ENCODE results near the gene STK32B.

DNA sequence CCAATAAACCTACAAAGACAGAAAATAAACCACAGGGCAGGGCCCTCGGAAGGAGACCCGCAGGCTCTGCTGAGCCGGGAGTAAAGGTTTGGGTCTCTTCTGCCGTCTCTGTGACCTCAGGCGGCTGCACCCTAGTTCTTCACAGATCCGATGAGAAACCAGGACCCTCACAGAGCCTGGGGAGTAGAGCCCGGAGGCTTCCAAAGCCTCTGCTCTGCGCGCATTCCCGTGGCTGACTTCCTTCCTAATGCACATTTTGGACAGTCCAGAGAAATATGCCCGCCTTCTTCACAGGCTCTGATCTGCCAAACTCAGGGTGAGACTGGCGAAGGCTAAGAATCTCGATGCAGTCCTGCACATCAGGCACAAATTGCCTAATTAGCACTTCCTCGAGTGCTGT is 411.6 kb downstream of the STK32B start:
- no peak for TF ChIP-seq MXI1 (IDR thresholded peaks at IDR 0.05; ENCODE audit: borderline replicate concordance, low read depth, low read length)
- TF ChIP-seq, protein P1, sequence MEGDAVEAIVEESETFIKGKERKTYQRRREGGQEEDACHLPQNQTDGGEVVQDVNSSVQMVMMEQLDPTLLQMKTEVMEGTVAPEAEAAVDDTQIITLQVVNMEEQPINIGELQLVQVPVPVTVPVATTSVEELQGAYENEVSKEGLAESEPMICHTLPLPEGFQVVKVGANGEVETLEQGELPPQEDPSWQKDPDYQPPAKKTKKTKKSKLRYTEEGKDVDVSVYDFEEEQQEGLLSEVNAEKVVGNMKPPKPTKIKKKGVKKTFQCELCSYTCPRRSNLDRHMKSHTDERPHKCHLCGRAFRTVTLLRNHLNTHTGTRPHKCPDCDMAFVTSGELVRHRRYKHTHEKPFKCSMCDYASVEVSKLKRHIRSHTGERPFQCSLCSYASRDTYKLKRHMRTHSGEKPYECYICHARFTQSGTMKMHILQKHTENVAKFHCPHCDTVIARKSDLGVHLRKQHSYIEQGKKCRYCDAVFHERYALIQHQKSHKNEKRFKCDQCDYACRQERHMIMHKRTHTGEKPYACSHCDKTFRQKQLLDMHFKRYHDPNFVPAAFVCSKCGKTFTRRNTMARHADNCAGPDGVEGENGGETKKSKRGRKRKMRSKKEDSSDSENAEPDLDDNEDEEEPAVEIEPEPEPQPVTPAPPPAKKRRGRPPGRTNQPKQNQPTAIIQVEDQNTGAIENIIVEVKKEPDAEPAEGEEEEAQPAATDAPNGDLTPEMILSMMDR (conservative IDR thresholded peaks at IDR 0.05; ENCODE audit: low read depth, low read length) = no peak
- TF ChIP-seq POLR2A (IDR thresholded peaks at IDR 0.05; ENCODE audit: low read depth, low read length) = no peak
- no peak for TF ChIP-seq FOS (IDR thresholded peaks at IDR 0.05; ENCODE audit: low read depth, low read length)
- TF ChIP-seq, protein P2, sequence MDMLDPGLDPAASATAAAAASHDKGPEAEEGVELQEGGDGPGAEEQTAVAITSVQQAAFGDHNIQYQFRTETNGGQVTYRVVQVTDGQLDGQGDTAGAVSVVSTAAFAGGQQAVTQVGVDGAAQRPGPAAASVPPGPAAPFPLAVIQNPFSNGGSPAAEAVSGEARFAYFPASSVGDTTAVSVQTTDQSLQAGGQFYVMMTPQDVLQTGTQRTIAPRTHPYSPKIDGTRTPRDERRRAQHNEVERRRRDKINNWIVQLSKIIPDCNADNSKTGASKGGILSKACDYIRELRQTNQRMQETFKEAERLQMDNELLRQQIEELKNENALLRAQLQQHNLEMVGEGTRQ (IDR thresholded peaks at IDR 0.05; ENCODE audit: low read depth, low read length) = no peak
- no peak for TF ChIP-seq RFX5 (IDR thresholded peaks at IDR 0.05; ENCODE audit: low read depth, low read length)
- TF ChIP-seq SMC3 (IDR thresholded peaks at IDR 0.05; ENCODE audit: low read depth, low read length) = no peak
- TF ChIP-seq RAD21 (IDR thresholded peaks at IDR 0.05; ENCODE audit: low read length) = no peak
- TF ChIP-seq MAFK (IDR thresholded peaks at IDR 0.05; ENCODE audit: low read depth, low read length) = no peak
- no peak for TF ChIP-seq CEBPB (IDR thresholded peaks at IDR 0.05; ENCODE audit: low read depth, low read length)
- TF ChIP-seq, protein P3, sequence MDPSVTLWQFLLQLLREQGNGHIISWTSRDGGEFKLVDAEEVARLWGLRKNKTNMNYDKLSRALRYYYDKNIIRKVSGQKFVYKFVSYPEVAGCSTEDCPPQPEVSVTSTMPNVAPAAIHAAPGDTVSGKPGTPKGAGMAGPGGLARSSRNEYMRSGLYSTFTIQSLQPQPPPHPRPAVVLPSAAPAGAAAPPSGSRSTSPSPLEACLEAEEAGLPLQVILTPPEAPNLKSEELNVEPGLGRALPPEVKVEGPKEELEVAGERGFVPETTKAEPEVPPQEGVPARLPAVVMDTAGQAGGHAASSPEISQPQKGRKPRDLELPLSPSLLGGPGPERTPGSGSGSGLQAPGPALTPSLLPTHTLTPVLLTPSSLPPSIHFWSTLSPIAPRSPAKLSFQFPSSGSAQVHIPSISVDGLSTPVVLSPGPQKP (IDR thresholded peaks at IDR 0.05; ENCODE audit: borderline replicate concordance, low read depth, low read length) = no peak
- TF ChIP-seq MAZ (IDR thresholded peaks at IDR 0.05; ENCODE audit: borderline replicate concordance, low read depth, low read length) = no peak
